SK-N-SH (cell line): Measurements from ENCODE around the gene PCBD2. TPM values are rescaled to one million over a fixed set of nuclear protein-coding genes. Genes with fewer than 3 reads are reported as not detected.
"Not testable (repeated sequence)": the region's sequence is repeated elsewhere in the genome, so short reads cannot be mapped to it uniquely, and the experiment has no call there.

Experiments used
- CTCF ChIA-PET: fragments of 300-600, 350-600 bp; formaldehyde crosslinking; extraction: SDS; loops from one replicate; lab custom pipeline; 2021; lab: Yijun Ruan, JAX
- POLR2A ChIA-PET: fragments of 350-600 bp; sonication (Branson Sonifier 250); formaldehyde crosslinking; extraction: SDS; loops from one replicate; lab custom pipeline; 2020; ENCODE audit warnings: antibody characterized with exemption, inconsistent platforms; lab: Yijun Ruan, JAX
- DNase-seq: peaks from one replicate; pipeline ENCODE4 v3.0.0; 2012
- H2AFZ ChIP-seq: fragments of 200-600 bp; sonication (generic); 2 replicates; pipeline ENCODE4 v1.8.1; 2016; ENCODE audit warnings: antibody characterized with exemption, mild to moderate bottlenecking, low read depth
- H3F3A ChIP-seq: fragments of 200-600 bp; sonication (generic); replicated peaks from 2 replicates; pipeline ENCODE3; 2016; ENCODE audit warnings: antibody characterized with exemption, mild to moderate bottlenecking; ENCODE audit not compliant: insufficient read depth
- H3K27ac ChIP-seq, 2 experiments: fragments of 200-500 bp in 1 of 2; fragments of 200-600 bp in 1 of 2; sonication (Bioruptor generic) in 1 of 2; sonication (generic), shearing (Covaris generic) in 1 of 2; 2 replicates each; pipeline versions ENCODE4 v1.5.1 to v1.6.1; 2014 to 2016; ENCODE audit warnings: low read depth in 2 of 2, inconsistent platforms in 1 of 2, low read length in 1 of 2, mild to moderate bottlenecking in 1 of 2, mixed read lengths in 1 of 2
- H3K27me3 ChIP-seq: fragments of 200-600 bp; sonication (generic), shearing (Covaris generic); 2 replicates; pipeline ENCODE4 v1.6.1; 2016; ENCODE audit warnings: mixed run types; ENCODE audit not compliant: insufficient read depth
- H3K36me3 ChIP-seq, 2 experiments: fragments of 200-500 bp in 1 of 2; fragments of 200-600 bp in 1 of 2; sonication (Bioruptor generic) in 1 of 2; sonication (generic) in 1 of 2; replicated peaks in 1 of 2; 2 replicates each; pipeline versions ENCODE3 to v1.5.1; 2014 to 2016; ENCODE audit warnings: low read length in 1 of 2, mild to moderate bottlenecking in 1 of 2; ENCODE audit not compliant: insufficient read depth in 2 of 2, control insufficient read depth in 1 of 2
- H3K4me1 ChIP-seq, 2 experiments: fragments of 200-500 bp in 1 of 2; fragments of 200-600 bp in 1 of 2; sonication (Bioruptor generic) in 1 of 2; sonication (generic), shearing (Covaris generic) in 1 of 2; 2 replicates each; pipeline versions ENCODE4 v1.5.1 to v1.6.1; 2014 to 2016; ENCODE audit warnings: low read depth in 1 of 2, low read length in 1 of 2, mixed run types in 1 of 2; ENCODE audit not compliant: insufficient read depth in 2 of 2, control insufficient read depth in 1 of 2
- H3K4me2 ChIP-seq: fragments of 200-600 bp; sonication (generic), shearing (Covaris generic); 2 replicates; pipeline ENCODE4 v1.6.1; 2017; ENCODE audit warnings: mixed run types
- H3K4me3 ChIP-seq, 2 experiments: fragments of 200-500 bp in 1 of 2; fragments of 200-600 bp in 1 of 2; sonication (Bioruptor generic) in 1 of 2; sonication (generic), shearing (Covaris generic) in 1 of 2; 2 replicates each; pipeline versions ENCODE4 v1.5.1 to v1.8.1; 2014 to 2016; ENCODE audit warnings: low read depth in 2 of 2, inconsistent platforms in 1 of 2, low read length in 1 of 2, mild to moderate bottlenecking in 1 of 2, mixed read lengths in 1 of 2, moderate library complexity in 1 of 2
- H3K79me2 ChIP-seq: fragments of 200-600 bp; sonication (generic); 2 replicates; pipeline ENCODE4 v1.8.1; 2017; ENCODE audit warnings: mild to moderate bottlenecking; ENCODE audit not compliant: insufficient read depth
- H3K9ac ChIP-seq: fragments of 200-600 bp; sonication (generic); 2 replicates; pipeline ENCODE4 v1.6.1; 2017; ENCODE audit warnings: mixed run types
- H3K9me2 ChIP-seq: fragments of 200-600 bp; sonication (generic); 2 replicates; pipeline ENCODE4 v1.6.1; 2017; ENCODE audit warnings: mixed run types
- H3K9me3 ChIP-seq: fragments of 200-600 bp; sonication (generic); 2 replicates; pipeline ENCODE4 v1.6.1; 2017; ENCODE audit warnings: mixed run types, mild to moderate bottlenecking, moderate library complexity
- H4K20me1 ChIP-seq: fragments of 200-600 bp; sonication (generic); 2 replicates; pipeline ENCODE4 v1.6.1; 2017; ENCODE audit warnings: mild to moderate bottlenecking, mixed run types; ENCODE audit not compliant: insufficient read depth
- CHD2 ChIP-seq: fragments of 150-350 bp; IDR thresholded peaks from 2 replicates; pipeline ENCODE4 v1.6.1; 2018; ENCODE audit warnings: low read length; ENCODE audit not compliant: partially characterized antibody
- ELF1 ChIP-seq: IDR thresholded peaks from 2 replicates; pipeline ENCODE4 v1.4.0; 2012
- FOXM1 ChIP-seq: IDR thresholded peaks from 2 replicates; pipeline ENCODE4 v1.4.0; 2012; ENCODE audit warnings: low read depth, mild to moderate bottlenecking
- MEF2A ChIP-seq: IDR thresholded peaks from 2 replicates; pipeline ENCODE4 v1.4.0; 2012; ENCODE audit warnings: low read depth, borderline replicate concordance
- PBX3 ChIP-seq: IDR thresholded peaks from 2 replicates; pipeline ENCODE4; 2012
- ZBTB33 ChIP-seq: IDR thresholded peaks from 2 replicates; pipeline ENCODE4 v1.4.0; 2012; ENCODE audit warnings: low read depth, borderline replicate concordance
- WGBS: methylation state at CpG from one replicate; pipeline ENCODE4 v1.1.6; 2017; ENCODE audit warnings: low lambda C conversion rate; 5-methylcytosine and 5-hydroxymethylcytosine counted together
- polyA plus RNA-seq, 3 experiments: library from polyadenylated mRNA; depleted of rRNA; stranded (reverse); fragments of >200 nt; gene quantifications; 2 replicates each; pipeline ENCODE4 v1.2.3, GENCODE V29; 2012

PCBD2 gene
- polyA plus RNA-seq, 1 of the 3 experiments (the other 2 are of a cell fraction): 5.1 TPM

- H3F3A ChIP-seq: no peaks in the 10 kb centered on the region
- CTCF ChIA-PET: interaction anchor here (1.5 kb wide), 1 partner anchor 195 kb away, joined by 4 read pairs; no protein-coding TSS in a partner anchor
- no peaks in the 10 kb centered on the region for H3K9me3 ChIP-seq
- no peaks in the 10 kb centered on the region for H3K36me3 ChIP-seq
- H4K20me1 ChIP-seq: no peaks in the 10 kb centered on the region
- no peaks in the 10 kb centered on the region for H3K79me2 ChIP-seq
- H3K4me1 ChIP-seq: no peaks in the 10 kb centered on the region
- no peak overlapping the region for H3K9ac ChIP-seq
- H3K27me3 ChIP-seq: no peaks in the 10 kb centered on the region
- H3K27ac ChIP-seq: no peak overlapping the region
- TF ChIP-seq MEF2A: no peak
- TF ChIP-seq ELF1: no peak
- no peak for TF ChIP-seq ZBTB33
- TF ChIP-seq FOXM1: no peak
- no peak for TF ChIP-seq PBX3
- POLR2A ChIA-PET: no interaction called here
- WGBS: 66% methylated on average over 8 of the region's 8 CpGs
- no peaks in the 10 kb centered on the region for H3K9me2 ChIP-seq
- no peak overlapping the region for H3K4me2 ChIP-seq
- H3K4me3 ChIP-seq: no peak overlapping the region
- DNase-seq: peak; percentile 4
- H2AFZ ChIP-seq: no peak overlapping the region
These were observed 91.0 kb downstream of the PCBD2 start for GRCh38 chr5:134995850-134996402.

GRCh38 chr5:134997015-134997414, 92.1 kb downstream of the PCBD2 start:
- WGBS: 57% methylated on average over 11 of the region's 11 CpGs
- POLR2A ChIA-PET: no interaction called here

GRCh38 chr5:134998068-134998467, 93.1 kb downstream of the PCBD2 start:
- H3K9ac ChIP-seq, H3K9me2 ChIP-seq, H4K20me1 ChIP-seq, H3K27me3 ChIP-seq, H3K36me3 ChIP-seq, H3F3A ChIP-seq, H3K4me3 ChIP-seq, H3K27ac ChIP-seq, DNase-seq, H3K9me3 ChIP-seq, H3K4me1 ChIP-seq, POLR2A ChIA-PET, H2AFZ ChIP-seq, CTCF ChIA-PET, H3K79me2 ChIP-seq, H3K4me2 ChIP-seq: not testable (repeated sequence)
- 58% methylated on average over 5 of the region's 5 CpGs for WGBS

More at GRCh38 chr5:134997015-134997414, 92.1 kb downstream of the PCBD2 start:
- CTCF ChIA-PET: interaction anchor here (0.6 kb wide), 1 partner anchor 43 kb away, joined by 3 read pairs; no protein-coding TSS in a partner anchor
- no peaks in the 10 kb centered on the region for H3K27me3 ChIP-seq
- no peak overlapping the region for H3K4me2 ChIP-seq
- H3F3A ChIP-seq: no peaks in the 10 kb centered on the region
- H4K20me1 ChIP-seq: no peaks in the 10 kb centered on the region
- no peaks in the 10 kb centered on the region for H3K79me2 ChIP-seq
- no peak overlapping the region for H3K9ac ChIP-seq
- H3K36me3 ChIP-seq: no peaks in the 10 kb centered on the region
- TF ChIP-seq CHD2: no peak
- DNase-seq: peak; percentile 2
- H3K4me1 ChIP-seq: no peaks in the 10 kb centered on the region
- no peak overlapping the region for H2AFZ ChIP-seq
- H3K9me3 ChIP-seq: no peaks in the 10 kb centered on the region
- H3K9me2 ChIP-seq: no peaks in the 10 kb centered on the region
- no peak overlapping the region for H3K27ac ChIP-seq
- no peak overlapping the region for H3K4me3 ChIP-seq
